Measurements from ENCODE around the gene MCM7.
A peak's percentile ranks its signal among the peaks of the same experiment; 100 is the strongest.

Gene MCM7

DNA sequence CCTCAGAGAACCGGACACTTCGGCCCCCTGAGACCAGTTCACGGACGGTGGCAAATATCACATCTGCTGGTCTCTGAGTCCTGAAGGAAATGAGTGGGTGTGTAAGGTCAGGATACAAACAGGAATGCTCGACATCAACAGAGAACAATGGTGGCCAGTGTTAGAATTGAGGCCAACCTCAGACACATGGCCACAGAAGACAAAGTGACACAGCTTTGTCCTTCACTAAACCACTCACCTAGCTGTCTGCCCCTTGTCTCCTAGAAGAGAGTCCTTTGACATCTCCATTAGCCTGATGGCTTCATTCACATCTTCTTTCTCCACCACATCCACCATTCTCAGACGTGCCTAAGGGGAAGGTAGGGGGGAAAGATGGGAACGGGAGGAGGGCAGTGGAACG lies 8.1 kb downstream of the MCM7 start:
- peak in 1 of 3 experiments; percentile 53 for DNase-seq

DNA sequence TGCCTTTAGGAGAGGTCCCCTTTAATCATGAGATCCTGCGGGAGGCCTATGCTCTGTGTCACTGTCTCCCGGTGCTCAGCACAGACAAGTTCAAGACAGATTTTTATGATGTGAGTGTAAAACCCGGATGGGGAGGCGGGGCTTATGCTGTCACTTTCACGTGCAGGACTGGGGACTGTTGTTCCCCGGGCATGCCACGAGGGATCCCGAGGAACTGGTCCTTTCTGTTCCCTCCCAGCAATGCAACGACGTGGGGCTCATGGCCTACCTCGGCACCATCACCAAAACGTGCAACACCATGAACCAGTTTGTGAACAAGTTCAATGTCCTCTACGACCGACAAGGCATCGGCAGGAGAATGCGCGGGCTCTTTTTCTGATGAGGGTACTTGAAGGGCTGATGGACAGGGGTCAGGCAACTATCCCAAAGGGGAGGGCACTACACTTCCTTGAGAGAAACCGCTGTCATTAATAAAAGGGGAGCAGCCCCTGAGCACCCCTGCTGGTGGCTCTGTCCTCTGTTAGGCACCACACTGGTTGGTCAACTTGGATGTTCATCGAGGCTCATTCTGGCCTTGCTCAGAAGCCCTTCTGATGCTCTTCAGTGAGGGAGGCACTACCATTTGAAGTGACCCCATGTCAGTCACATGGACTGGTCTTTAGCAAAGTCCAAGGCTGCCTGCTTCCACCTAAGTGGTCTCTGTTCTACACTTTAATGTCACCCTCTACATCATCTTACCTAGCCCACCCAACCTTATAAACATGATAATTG lies 9.6 kb downstream of the MCM7 start:
- peak in 2 of 3 experiments; percentile 46 to 67 for DNase-seq

DNA sequence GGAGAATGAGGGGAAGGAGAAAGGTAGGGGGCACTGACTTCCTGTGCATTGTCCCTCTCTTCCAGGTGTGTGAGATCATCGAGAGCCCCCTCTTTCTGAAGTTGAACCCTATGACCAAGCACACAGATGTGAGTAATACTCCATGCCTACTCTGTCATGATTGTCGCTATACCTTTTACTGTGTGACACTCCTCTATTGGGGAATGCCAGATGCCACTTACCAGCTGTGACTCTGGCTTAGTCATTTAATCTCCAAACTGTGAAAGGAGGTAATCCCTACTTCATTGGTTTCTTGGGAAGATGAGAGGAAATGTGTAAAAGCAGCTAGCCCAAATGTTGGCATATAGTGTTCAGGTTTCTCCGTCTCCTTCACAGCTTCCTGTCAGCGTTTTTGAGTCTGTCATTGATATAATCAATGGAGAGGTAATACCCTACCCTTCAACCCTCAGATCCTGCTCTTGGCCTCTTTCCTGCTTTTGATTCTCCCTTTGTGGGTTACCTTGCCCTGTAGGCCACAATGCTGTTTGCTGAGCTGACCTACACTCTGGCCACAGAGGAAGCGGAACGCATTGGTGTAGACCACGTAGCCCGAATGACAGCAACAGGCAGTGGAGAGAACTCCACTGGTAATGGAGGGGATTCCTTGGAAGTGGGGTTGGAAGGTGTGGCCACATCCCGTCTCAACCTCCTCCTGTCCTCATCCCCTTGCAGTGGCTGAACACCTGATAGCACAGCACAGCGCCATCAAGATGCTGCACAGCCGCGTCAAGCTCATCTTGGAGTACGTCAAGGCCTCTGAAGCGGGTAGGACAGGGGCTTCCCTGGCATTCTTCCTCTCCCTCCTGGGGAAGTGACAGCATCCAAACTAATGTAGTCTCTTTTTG lies 10.4 kb downstream of the MCM7 start:
- no peak for DNase-seq

DNA sequence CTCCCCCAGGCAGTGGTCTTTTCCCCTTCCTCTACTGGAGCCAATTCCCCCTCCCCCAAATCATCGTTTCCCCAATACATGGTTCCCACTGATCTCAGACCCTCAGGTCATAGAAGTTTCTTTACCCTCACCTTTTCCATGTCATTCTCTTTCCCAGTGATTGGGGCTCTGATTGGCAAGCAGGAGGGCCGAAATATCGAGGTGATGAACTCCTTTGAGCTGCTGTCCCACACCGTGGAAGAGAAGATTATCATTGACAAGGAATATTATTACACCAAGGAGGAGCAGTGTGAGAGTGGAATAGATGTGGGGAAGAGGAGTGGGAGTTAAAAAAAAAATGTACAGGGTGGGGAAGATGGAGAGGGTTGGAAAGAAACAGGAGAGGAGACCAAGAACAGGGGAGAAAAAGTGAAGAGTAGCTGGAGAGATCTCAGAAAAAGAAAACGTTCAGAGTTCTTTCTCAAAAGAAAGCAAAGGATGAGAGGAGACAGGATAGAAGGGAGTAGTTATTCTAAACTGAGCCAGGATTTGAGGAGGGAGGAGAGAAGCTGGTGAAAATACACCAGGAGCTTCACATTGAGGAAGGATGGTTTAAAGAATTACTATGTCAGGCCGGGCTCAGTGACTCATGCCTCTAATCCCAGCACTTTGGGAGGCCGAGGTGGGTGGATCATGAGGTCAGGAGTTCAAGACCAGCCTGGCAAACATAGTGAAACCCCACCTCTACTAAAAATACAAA lies 11.6 kb downstream of the MCM7 start:
- no peak for DNase-seq

DNA sequence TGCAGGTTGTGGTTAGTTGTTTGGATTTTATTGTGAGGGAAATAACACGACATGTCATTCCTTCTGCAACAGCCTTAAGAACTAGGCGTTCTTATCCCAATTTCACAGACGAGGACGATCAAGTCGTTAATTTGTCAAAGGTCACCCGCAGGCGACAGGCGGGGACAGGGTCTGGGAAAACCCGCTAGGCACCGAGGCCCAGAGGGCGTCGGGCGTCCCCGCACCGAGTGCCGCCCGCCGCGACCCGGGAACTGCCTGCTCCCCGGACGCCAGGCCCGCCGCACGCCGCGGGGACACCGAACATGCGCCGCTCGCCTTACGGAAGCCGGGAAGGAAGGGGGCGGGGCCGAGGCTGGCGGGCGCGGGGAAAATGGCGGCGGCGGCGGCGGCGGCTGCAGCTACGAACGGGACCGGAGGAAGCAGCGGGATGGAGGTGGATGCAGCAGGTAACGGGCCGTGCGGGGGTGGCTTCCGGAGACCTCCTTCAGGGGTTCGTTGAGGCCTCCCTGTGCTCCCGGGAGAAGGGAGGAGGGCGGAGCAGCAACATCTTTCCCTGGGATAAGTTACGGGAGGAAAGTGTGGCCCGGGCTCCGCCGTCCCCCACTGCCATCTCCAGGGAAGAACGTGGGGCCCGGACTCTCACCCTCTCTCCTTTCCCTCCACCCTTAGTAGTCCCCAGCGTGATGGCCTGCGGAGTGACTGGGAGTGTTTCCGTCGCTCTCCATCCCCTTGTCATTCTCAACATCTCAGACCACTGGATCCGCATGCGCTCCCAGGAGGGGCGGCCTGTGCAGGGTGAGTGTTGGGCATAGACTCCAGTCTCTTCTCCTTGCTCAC lies 12.4 kb downstream of the MCM7 start, which contains the start of gene COPS6:
Gene COPS6 (plus strand): TSS at position 349 of the 837 bp plus-strand sequence. CDS start 22 bp downstream, at position 371.
- peak; percentile 81 to 92 (median 90) for DNase-seq

DNA sequence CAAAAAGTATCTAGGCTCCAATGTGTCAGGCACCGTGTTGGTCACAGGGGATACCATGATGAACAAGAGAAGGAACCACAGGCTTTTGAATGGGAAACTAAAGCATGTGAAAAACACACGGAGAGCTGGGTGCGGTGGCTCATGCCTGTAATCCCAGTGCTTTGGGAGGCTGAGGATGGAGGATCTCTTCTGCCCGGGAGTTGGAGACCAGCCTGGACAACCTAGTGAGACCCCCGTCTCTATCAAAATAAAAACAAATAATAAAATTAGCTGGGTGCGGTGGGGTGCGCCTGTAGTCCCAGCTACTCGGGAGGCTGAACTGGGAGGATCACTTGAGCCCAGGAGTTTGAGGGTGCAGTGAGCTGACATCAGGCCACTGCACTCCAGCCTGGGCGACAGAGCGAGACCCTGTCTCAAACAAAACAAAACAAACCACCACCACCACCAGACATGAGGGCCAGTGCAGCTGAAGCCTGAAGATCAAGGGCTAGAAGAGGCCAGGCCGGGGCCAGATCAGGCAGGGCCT lies 13.0 kb downstream of the MCM7 start:
- no peak for DNase-seq

DNA sequence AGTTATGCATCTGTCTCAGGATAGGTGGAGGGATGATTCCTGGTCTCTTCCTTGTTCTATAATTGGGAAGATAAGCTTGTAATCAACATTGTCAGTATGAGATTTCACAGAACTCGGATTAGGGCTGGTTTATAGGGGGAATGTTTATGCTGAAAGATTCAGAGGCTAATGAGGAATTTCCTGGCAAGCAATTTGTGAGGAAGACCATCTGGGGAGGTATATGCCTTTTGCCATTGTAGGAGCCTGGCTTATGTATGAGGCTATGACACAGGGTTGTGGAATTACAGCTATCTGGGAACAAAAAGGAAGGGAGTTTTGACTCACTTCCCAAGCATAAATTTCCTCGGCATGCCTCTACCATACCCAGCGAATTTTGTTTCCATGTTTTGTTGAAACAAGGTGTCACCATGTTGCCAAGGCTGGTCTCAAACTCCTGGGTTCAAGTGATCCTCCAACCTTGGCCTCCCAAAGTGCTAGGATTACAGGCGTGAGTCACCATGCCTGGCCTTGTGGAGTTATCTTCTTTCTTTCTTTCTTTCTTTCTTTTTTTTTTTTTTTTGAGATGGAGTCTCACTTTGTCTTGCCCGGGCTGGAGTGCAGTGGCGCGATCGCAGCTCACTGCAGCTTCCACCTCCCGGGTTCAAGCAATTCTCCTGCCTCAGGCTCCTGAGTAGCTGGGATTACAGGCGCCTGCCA lies 14.0 kb downstream of the MCM7 start:
- DNase-seq, result no peak

DNA sequence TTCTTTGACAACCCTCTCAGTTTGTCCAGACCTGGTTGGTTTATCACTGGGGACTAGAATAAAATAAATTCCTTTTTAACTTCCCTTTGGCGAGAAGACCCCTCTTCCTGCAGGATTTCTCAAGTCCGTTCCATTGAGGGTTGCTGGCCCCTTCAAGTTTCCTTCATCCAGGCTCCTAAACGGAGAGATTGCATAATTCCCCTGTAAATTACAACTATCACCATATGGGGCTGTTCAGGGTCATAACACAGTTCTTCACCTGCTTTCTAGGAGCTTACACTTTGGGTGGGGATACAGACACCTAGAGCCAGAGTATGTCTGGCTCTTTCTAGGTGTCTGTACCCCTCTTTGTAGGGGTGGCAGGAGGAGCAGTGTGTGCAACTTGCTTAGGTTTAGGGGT lies 15.7 kb downstream of the MCM7 start:
- DNase-seq, result no peak

DNA sequence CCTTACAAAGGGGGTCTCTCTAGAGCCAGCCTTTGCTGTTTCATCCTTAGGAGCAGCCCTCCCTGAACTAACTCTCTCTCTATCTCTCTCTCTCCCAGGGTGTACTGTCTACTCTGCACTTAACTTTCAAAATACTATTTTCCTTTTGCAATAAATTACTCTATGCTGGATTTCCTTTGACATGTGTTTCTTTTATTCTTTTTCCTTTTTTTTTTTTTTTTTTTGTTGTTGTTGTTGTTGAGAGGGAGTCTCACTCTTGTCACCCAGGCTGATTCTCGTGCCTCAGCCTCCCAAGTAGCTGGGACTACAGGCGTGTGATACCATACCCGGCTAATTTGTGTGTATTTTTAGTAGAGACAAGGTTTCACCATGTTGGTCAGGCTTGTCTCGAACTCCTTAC lies 18.2 kb downstream of the MCM7 start:
- DNase-seq, result no peak

DNA sequence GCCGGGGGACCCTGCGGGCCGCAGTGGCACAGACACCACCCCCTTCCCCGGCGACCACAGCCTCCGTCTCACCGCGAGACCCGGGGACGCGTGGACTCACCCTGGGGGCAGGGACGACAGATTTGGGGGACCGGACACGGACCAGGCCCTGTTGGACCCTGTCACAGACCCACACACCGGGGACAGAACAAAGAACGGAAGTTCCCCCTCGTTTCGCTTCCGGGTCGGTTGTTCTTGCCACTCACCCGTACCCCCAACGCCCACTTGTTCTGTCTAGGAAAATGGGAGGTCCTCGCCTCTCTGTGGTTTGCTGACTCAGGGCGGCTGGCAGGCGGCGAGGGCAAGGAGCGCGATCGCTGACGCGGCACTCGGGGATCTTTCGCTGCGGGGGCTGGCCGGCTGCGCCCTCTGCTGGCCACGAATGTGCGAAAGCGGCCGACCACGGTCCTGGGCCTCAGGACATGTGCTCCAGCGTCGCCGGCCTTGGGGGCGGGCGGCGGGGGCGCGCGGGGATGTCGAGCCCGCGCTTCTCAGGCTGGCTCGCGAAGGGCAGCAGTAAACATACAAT lies 19.6 kb downstream of the MCM7 start, which contains the start of gene ZNF3:
Gene ZNF3 (minus strand): TSS at position 189 of the 568 bp plus-strand sequence. CDS start 4,366 bp downstream, outside the sequence.
- DNase-seq, result peak; percentile 99 to 100 (median 99)

DNA sequence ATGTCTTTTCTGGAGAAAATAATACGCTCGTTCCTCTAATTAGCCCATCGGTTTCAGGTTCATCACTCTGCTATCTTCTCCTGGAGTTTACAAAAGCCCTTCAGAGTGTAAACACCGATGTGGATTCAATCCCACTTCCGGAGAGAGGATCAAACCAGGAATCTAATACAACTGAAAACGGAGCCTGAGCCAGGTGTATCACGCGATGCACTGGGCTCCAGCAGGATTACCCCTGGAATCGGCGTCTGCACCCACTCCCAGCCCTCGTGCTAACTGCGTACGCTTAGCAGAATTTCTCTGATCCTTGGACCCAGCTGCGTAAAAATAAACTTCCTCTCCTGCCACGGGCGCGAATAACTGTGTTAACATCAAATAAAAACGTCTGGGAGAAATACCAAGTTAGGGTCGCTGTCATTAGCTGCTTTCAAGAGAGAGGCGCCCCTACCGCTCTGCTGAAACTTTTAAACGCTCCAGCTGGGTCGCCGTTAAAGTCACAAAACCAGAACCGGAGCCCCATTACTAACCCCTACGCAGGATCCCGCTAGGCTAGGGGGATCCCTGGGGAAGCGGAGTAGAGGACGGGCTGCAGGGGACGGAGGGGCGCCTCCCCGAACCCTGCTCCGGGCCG lies 20.2 kb downstream of the MCM7 start:
- DNase-seq, result peak; percentile 25 to 85 (median 71)

DNA sequence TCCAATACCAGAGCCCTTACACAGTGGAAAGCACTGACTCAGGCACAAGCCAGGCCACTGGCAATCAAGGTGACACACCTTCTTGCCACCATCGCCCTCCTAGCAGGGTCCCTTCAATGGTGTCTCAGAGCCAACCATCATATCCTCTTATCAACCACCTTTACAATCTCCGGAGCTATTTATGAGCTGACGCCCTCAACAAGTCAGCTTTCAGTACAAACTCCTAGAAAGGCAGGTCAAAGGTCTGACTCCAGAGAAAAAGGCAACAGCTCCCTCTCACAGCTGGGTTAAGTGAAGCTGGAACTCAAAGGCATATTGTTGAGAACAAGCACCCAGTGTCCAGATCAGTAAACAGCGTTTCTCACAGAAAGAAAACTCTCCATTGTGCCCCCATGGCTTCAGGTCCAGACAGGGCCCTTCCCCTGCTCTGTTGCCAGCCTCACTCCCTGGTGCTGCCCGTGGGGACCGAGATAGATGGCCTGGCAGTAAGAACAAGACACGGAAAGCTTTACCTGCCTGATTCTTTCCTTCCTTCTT lies 22.1 kb downstream of the MCM7 start:
- no peak for DNase-seq

DNA sequence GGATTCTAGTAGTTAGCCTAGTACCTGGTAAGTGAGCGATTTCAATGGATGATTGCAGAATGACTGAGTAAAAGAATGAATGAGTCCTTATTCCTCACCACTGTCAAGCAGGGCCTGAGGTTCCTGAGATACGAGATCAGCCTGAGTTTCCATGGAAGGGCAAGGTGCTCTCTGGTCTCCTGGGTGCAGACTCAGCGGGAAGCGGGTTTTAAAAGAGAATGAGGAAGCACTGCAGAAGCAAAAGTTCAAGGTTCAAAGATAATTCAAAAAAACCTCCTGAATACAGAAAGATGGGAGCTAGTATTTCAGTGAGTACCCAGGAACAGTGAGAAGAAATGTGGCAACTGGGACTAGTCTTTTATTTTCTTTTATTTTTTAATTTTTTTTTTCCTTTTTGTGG lies 24.0 kb downstream of the MCM7 start:
- DNase-seq, result no peak

DNA sequence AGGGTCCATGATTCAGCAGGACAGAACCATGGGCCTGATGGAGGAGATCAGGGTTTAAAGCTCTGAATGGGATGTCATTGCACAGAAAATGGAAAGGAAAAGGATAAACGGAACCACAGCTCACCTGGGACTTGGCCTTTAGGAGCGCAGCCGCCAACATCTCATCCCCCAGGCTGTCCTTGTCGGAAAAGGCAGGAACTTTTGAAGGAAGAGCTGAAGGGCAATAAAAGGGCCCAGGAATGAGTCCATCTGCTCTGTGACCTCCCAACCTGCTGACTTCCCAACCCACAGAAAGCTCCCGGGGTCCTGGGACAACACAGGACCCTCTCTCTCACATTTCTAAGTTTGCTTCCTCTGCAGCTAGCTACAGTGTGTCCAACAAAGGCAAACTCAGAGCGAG lies 25.8 kb downstream of the MCM7 start:
- no peak for DNase-seq

DNA sequence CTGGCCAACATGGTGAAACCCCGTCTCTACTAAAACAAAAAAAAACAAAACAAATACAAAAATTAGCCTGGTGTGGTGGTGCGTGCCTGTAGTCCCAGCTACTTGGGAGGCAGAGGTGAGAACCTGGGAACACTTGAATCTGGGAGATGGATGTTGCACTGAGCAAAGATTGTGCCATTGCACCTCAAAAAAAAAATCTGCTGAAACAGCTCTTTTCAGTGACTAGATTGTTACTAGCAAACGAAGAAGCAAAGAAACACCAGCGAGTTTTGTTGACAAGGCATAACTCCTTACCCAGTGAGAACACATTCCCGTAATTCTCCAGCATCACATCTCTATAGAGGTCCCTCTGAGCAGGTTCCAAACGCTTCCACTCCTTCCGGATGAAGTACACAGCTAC lies 26.4 kb downstream of the MCM7 start:
- DNase-seq, result no peak

DNA sequence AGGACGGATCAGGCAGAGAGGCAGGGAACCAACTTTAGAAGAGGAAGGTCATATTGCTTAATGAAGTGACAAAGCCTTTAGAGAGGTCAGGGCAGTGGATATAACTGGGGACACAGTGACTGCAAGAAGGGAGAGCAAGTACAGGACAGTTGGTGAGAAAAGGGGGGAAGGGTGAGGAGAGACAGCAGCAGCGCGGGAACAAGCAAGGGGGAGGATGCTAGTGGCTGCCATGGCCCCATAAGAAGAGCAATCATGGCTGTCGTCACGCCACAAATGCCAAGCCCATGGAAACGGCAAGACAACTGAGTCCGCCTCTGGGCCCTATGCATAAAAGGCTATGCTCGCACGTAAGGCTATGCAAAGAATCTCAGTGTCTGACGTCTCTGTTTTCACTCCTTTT lies 28.7 kb downstream of the MCM7 start:
- DNase-seq, result no peak

DNA sequence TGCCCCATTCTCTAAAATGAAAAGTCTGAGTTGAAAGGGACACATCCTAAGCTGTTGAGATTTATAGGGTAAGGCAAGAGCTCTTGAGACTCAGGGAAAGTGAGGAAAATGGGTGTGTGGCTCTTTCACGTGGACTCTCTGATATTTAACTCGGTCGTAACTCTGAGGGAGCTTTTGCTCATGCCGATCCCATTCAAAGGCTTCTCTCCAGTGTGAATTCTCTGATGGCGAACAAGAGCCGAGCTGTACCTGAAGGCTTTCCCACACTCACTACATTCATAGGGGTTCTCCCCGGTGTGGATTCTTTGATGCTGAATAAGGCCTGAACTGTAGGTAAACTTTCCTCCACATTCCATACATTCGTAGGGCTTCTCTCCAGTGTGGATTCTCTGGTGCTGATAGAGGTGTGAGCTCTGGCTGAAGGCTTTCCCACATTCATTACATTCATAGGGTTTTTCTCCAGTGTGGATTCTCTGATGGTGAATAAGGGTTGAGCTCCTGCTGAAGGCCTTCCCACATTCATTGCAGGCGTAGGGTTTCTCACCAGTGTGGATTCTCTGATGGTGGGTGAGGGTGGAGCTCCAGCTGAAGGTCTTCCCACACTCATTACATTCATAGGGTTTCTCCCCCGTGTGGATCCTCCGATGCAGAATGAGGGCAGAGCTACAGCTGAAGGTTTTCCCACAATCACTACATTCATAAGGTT lies 30.0 kb downstream of the MCM7 start:
- DNase-seq, result peak in 2 of 3 experiments; percentile 11 to 52

DNA sequence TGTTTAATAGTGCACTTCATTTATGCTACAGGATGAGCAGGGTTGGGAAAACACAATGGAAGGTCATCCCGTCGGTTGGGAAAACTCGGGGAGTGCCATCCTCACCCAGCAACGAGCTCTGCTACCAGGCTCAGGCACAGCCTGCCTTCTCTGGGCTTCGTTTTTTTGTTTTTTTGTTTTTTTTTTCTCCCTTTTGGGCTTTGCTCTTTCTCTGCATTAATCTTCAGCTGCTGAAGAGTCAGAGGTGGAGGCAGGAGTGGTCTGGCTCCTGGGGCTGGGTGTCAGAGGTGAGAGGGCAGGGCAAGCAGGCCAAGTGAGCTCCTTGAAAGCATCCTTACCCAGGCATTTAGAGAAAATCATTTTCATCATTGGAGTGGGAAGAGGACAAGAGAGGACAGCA lies 31.2 kb downstream of the MCM7 start:
- DNase-seq, result no peak

DNA sequence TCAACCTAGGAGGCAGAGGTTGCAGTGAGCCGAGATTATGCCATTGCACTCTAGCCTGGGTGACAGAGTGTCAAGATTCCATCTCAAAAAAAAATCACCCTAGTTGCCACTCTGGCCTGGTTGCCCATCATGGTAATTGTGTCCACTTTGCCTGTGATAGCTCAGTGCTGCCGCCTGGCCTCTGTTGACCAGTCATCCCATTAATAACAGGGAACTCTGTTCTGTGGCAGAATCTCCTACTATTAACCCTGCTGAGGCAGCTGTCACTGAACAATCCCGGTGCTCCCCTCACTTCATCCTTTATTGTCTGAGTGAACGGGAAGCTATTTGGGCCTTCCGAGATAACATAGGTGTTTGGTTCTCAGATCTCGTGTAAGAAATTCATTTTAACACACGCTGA lies 34.2 kb downstream of the MCM7 start:
- no peak for DNase-seq

All from NCI-H1417 (cell line).